Lower leg skin (tissue), 4 donors: ENCODE results near the gene B4GALNT3. TPM values are rescaled to one million over a fixed set of nuclear protein-coding genes. Genes with fewer than 3 reads are reported as not detected.

Experiments
- DNase-seq, 2 donors: peaks; one replicate each; pipeline ENCODE4 v3.0.0-alpha.2; 2019; ENCODE audit warnings: low spot score in 2 of 2
- H3K4me3 ChIP-seq: fragments of 200-600 bp; sonication (generic); 2 replicates; pipeline ENCODE4 v1.5.1; 2017; ENCODE audit warnings: mild to moderate bottlenecking, low read depth; ENCODE audit not compliant: poor library complexity, severe bottlenecking
- CTCF ChIP-seq, 3 donors: fragments of 450-650 bp; IDR thresholded peaks; one replicate each; pipeline ENCODE4 v1.5.1; 2016; ENCODE audit warnings: antibody characterized with exemption in 3 of 3, mild to moderate bottlenecking in 3 of 3, moderate library complexity in 2 of 3
- POLR2A ChIP-seq, 2 donors: fragments of 450-650 bp; IDR thresholded peaks; one replicate each; pipeline ENCODE4 v1.6.1; 2016 to 2017; ENCODE audit warnings: antibody characterized with exemption in 2 of 2, mild to moderate bottlenecking in 1 of 2, moderate library complexity in 1 of 2
- WGBS, 2 donors: methylation state at CpG; one replicate each; pipeline ENCODE4 v1.1.5; 2018; 5-methylcytosine and 5-hydroxymethylcytosine counted together
- intact Hi-C: fragments of 100-400 bp; cut with DNase I; formaldehyde crosslinking; loops from one replicate; pipeline ENCODE4 v1.15.0; 2023; ENCODE audit warnings: low total_unique reads
- total RNA-seq, 4 donors: library from RNA; depleted of rRNA; stranded (reverse); fragments of >200 nt; gene quantifications; one replicate each; pipeline ENCODE4 v1.1.0, GENCODE V29; 2016

Gene B4GALNT3
- total RNA-seq, 4 donors from 2014 or later, result 35.8 to 65.4 (median 47.6) TPM

- intact Hi-C loops, result no loop called here
- TF ChIP-seq CTCF (IDR thresholded peaks at IDR 0.05), result no peak
- TF ChIP-seq POLR2A (IDR thresholded peaks at IDR 0.05), result no peak
- WGBS, 2 donors, result 29 to 40% methylated on average over 13 of the region's 13 CpGs
These were observed 138.3 kb downstream of the B4GALNT3 start for GRCh38 chr12:597926-598568.

DNA sequence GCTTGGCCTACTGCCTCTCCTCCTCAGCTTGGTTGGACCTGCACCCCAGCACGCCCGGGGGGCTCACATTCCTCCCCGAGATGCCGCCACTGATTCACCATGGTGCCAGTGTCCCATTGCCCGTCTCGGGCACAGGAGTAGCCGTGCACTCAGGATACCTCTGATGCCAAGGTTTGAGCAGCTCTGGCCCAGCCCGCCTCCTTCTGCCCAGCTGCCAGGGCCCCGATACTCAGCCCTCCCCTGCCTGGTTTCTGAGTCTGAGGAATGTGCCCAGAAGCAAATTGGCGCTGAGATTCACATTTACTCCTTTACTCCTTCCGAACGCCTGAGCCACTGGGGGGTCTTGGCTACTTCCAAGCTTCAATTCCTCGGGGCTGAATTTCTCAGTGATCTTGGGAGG is 140.0 kb downstream of the B4GALNT3 start:
- intact Hi-C loops, result no loop called here

More at GRCh38 chr12:597926-598568, 138.3 kb downstream of the B4GALNT3 start:
- no peak for DNase-seq
- no peak overlapping the region for H3K4me3 ChIP-seq

DNA sequence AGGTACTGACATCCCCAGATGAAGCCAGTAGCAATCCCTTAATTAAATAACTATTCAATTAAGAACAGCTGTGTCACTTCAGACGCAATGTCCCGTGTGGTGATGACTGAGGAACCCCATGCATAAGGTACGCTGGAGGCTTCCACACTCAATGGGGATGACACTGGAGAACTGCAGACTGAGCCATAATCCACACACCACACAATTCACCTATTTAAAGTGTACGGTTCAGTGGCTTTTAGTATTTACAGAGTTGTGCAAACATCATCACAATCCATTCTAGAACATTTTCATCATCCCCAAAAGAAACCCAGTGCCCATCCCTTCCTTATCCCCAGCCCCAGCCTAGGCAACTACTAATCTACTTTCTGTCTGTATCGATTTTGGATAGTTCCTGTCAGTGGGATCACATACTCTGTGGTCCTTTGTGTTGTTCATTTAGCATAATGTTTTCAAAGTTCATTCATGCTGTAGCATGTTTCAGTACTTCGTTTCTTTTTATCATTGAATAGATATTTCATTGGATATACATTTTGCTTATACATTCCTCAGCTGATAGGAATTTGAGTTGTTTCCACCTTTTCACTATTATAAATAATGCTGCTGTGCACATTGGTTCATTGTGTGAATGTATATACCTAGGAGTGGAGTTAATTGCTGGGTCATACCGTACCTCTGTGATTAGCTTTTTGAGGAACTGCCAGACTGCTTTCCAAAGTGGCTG is 142.4 kb downstream of the B4GALNT3 start:
- WGBS, 2 donors, result 58 to 65% methylated on average over 7 of the region's 7 CpGs
- no peak for DNase-seq
- TF ChIP-seq POLR2A (IDR thresholded peaks at IDR 0.05) (no peak), CTCF (IDR thresholded peaks at IDR 0.05) (no peak)
- no peak overlapping the region for H3K4me3 ChIP-seq
- intact Hi-C loops, result no loop called here

More for the DNA sequence above, 140.0 kb downstream of the B4GALNT3 start:
- WGBS, 2 donors, result 60 to 74% methylated on average over 13 of the region's 13 CpGs
- no peak for DNase-seq
- TF ChIP-seq POLR2A (IDR thresholded peaks at IDR 0.05) (no peak), CTCF (IDR thresholded peaks at IDR 0.05) (no peak)
- H3K4me3 ChIP-seq, result no peak overlapping the region

DNA sequence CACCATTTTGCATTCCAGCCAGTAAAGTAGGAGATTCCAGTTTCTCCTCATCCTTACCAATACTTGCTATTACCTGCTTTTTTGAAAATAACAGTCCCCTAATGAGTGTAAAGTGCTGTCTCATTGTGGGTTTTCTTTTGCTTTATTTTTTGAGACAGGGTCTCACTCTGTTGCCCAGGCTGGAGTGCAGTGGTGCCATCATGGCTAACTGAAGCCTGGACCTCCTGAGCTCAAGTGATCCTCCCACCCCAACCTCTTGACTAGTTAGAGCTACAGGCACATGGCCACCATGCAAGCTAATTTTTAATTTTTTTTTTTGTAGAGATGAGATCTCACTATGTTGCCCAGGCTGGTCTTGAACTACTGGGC is 142.9 kb downstream of the B4GALNT3 start:
- H3K4me3 ChIP-seq, result no peak overlapping the region
- intact Hi-C loops, result no loop called here
- DNase-seq, result no peak
- TF ChIP-seq POLR2A (IDR thresholded peaks at IDR 0.05), result no peak
- TF ChIP-seq CTCF (IDR thresholded peaks at IDR 0.05), result no peak

- no peak for DNase-seq
- 87 to 88% methylated on average over 7 of the region's 7 CpGs for WGBS, 2 donors
- intact Hi-C loops, result no loop called here
- no peak for TF ChIP-seq CTCF (IDR thresholded peaks at IDR 0.05)
- TF ChIP-seq POLR2A (IDR thresholded peaks at IDR 0.05), result no peak
- H3K4me3 ChIP-seq, result no peak overlapping the region
These were observed 145.2 kb downstream of the B4GALNT3 start for GRCh38 chr12:604956-605355.
